Upper lobe of left lung (tissue), 6 donors: ENCODE data around the gene NSMCE1. TPM values are rescaled to one million over a fixed set of nuclear protein-coding genes. Genes with fewer than 3 reads are reported as not detected.

ENCODE experiments used
- ATAC-seq, 2 donors: fragments of 200-7000 bp; cut with Tn5 transposase; one replicate each; pipeline ENCODE4 v1.9.1; 2022; ENCODE audit warnings: mild to moderate bottlenecking in 2 of 2, moderate library complexity in 2 of 2; ENCODE audit not compliant: low FRiP score in 2 of 2
- DNase-seq, 2 donors: peaks; one replicate each; pipeline ENCODE4 v3.0.0-alpha.2; 2019 to 2020
- H3K27ac ChIP-seq, 4 donors: fragments of 200-600 bp; sonication (generic); one replicate each; pipeline ENCODE4 v1.5.1; 2016 to 2019
- H3K27me3 ChIP-seq, 4 donors: fragments of 200-600 bp; sonication (generic); one replicate each; pipeline ENCODE4 v1.5.1; 2017 to 2019
- H3K36me3 ChIP-seq, 4 donors: fragments of 200-600 bp; sonication (generic); one replicate each; pipeline ENCODE4 v1.5.1; 2016 to 2019
- H3K4me1 ChIP-seq, 4 donors: fragments of 200-600 bp; sonication (generic); one replicate each; pipeline ENCODE4 v1.5.1; 2018 to 2019
- H3K4me3 ChIP-seq, 4 donors: fragments of 200-600 bp; sonication (generic); one replicate each; pipeline ENCODE4 v1.5.1; 2017 to 2019; ENCODE audit warnings: mild to moderate bottlenecking in 2 of 4, moderate library complexity in 1 of 4
- H3K9me3 ChIP-seq, 4 donors: fragments of 200-600 bp; sonication (generic); one replicate each; pipeline ENCODE4 v1.5.1; 2018 to 2019
- CTCF ChIP-seq, 6 experiments: fragments of 450-650 bp in 4 of 6; fragments of 200-600 bp in 2 of 6; sonication (generic) in 2 of 6; IDR thresholded peaks; one replicate each; pipeline ENCODE4 v1.5.1; 2016 to 2019; ENCODE audit warnings: antibody characterized with exemption in 6 of 6
- EP300 ChIP-seq, 4 donors: sonication (generic); formaldehyde crosslinking; IDR thresholded peaks; one replicate each; pipeline ENCODE4 v1.5.1; 2017; ENCODE audit warnings: antibody characterized with exemption in 4 of 4, control low read depth in 2 of 4
- POLR2A ChIP-seq, 4 donors: fragments of 450-650 bp; IDR thresholded peaks; one replicate each; pipeline ENCODE4 v1.5.1; 2016 to 2017; ENCODE audit warnings: antibody characterized with exemption in 4 of 4, mild to moderate bottlenecking in 2 of 4
- POLR2AphosphoS5 ChIP-seq, 2 donors: sonication (generic); formaldehyde crosslinking; IDR thresholded peaks; one replicate each; pipeline ENCODE4 v1.5.1; 2017; ENCODE audit warnings: antibody characterized with exemption in 2 of 2
- WGBS, 2 donors: methylation state at CpG; one replicate each; pipeline ENCODE4 v1.1.5; 2017 to 2018; 5-methylcytosine and 5-hydroxymethylcytosine counted together
- total RNA-seq, 6 donors: library from RNA; depleted of rRNA in 4 of 6; stranded (reverse); fragments of >200 nt in 4 of 6; gene quantifications; one replicate each; pipeline versions ENCODE4 v1.1.0 to v1.2.1, GENCODE V29; 2016 to 2021
- donor health status: DM: no; HTN: no; CAD: no; lungs with moderate emphysema.
- donor health status: DM: no; HTN: yes; CAD: no; lungs with severe emphysema.

NSMCE1 gene
- total RNA-seq, 6 donors from 2014 or later: 14.7 to 50.6 (median 31.0) TPM

- Histone ChIP-seq H3K27me3 (no peaks in the 10 kb centered on the region), H3K27ac (peak overlapping the region in 3 of 4 donors; percentile 21 to 54 (median 38)), H3K36me3 (no peaks in the 10 kb centered on the region), H3K9me3 (no peaks in the 10 kb centered on the region), H3K4me3 (no peak overlapping the region), H3K4me1 (peaks cover 9 to 16% (median 12%) of the 10 kb centered on the region in 4 donors)
- WGBS, 2 donors: 6 to 32% methylated on average over 1 of the region's 1 CpG
- ATAC-seq: no peak
- DNase-seq: no peak
- TF ChIP-seq POLR2A (IDR thresholded peaks at IDR 0.05): no peak
- TF ChIP-seq EP300 (IDR thresholded peaks at IDR 0.05): no peak
- TF ChIP-seq POLR2AphosphoS5 (IDR thresholded peaks at IDR 0.05): no peak
- no peak for TF ChIP-seq CTCF (IDR thresholded peaks at IDR 0.05)
Measured at GRCh38 chr16:27199736-27200135, 68.8 kb downstream of the NSMCE1 start.

DNA sequence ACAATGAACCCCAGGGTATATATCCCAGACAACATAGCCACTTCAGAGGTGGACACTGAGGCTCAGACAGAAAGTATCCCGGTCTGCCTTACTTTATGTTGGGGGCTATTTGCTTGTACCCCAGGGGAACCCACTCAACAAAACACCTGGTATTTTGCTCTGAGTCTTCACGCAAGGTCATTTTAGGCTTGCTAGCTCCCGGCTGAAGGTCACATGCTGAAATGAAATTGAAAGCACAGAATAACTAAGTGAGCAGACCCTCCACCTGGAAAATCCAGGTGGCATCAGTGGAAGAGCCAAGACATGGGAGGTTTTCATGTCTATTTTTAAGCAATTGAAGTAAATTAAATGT, 69.4 kb downstream of the NSMCE1 start:
- Histone ChIP-seq H3K4me3 (no peak overlapping the region), H3K27me3 (no peaks in the 10 kb centered on the region), H3K36me3 (no peaks in the 10 kb centered on the region), H3K27ac (no peak overlapping the region), H3K9me3 (no peaks in the 10 kb centered on the region), H3K4me1 (peaks cover 5 to 11% (median 7%) of the 10 kb centered on the region in 4 donors)
- 79 to 85% methylated on average over 3 of the region's 3 CpGs for WGBS, 2 donors
- no peak for TF ChIP-seq CTCF (IDR thresholded peaks at IDR 0.05)
- no peak for TF ChIP-seq POLR2AphosphoS5 (IDR thresholded peaks at IDR 0.05)
- no peak for TF ChIP-seq EP300 (IDR thresholded peaks at IDR 0.05)
- TF ChIP-seq POLR2A (IDR thresholded peaks at IDR 0.05): no peak
- DNase-seq (no peak), ATAC-seq (no peak)

DNA sequence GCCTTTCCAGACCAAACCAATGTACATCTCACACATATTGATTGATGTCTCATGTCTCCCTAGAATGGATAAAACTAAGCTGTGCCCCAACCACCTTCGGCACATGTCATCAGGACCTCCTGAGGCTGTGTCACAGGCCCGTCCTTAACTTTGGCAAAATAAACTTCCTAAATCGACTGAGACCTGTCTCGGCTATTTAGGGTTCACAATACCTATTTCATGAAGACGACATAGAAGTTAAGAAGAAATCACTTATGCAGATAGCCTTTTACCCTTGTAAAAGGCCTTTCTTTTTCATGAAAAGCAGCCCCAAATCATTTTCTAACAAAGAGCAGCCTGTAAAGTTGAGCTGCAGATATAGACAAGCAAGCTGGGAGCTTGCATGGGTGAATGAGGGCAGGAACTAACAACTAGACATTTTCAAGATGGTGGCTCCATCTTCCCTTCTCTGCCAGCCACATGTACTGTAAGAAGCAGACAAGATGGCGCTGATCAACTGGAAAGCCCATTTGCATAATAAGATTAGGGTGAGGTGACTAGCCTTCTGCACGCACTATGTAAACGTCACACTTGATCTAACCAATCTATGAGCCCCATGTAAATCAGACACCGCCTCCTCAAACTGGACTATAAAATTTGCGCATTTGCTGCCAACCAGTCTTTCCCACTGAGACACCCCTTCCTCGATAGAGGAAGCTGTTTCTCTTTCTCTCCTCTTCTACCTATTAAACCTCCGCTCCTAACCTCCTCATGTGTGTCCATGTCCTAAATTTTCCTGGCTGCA, 69.9 kb downstream of the NSMCE1 start:
- no peak for ATAC-seq

DNA sequence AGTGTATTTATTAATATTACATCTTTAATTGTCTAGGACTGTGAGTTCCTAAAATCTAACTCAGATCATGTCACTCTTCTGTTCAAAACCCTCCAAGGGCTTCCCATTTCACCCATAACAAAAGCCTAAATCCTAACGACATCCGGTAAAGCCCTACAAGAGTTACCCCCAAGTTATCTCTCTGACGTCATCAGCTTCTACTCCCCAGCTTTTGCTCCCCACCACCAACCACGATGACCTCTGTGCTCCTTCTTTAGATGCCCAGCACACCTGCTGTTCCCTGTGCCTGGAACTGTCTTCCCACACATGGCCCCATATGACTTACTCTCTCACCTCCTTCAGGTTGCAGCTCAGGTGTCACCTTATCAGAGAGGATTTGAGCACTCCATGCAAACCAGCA, 71.6 kb downstream of the NSMCE1 start:
- Histone ChIP-seq H3K9me3 (no peaks in the 10 kb centered on the region), H3K4me1 (peaks cover 0 to 5% (median 1%) of the 10 kb centered on the region in 4 donors), H3K36me3 (no peaks in the 10 kb centered on the region), H3K4me3 (no peak overlapping the region), H3K27me3 (no peaks in the 10 kb centered on the region), H3K27ac (no peak overlapping the region)
- DNase-seq (no peak), ATAC-seq (no peak)
- no peak for TF ChIP-seq POLR2A (IDR thresholded peaks at IDR 0.05)
- no peak for TF ChIP-seq POLR2AphosphoS5 (IDR thresholded peaks at IDR 0.05)
- TF ChIP-seq EP300 (IDR thresholded peaks at IDR 0.05): no peak
- TF ChIP-seq CTCF (IDR thresholded peaks at IDR 0.05): no peak
- WGBS, 2 donors: 77 to 79% methylated on average over 4 of the region's 4 CpGs

More for the DNA sequence above, 69.9 kb downstream of the NSMCE1 start:
- no peaks in the 10 kb centered on the region for H3K36me3 ChIP-seq
- no peak overlapping the region for H3K4me3 ChIP-seq
- H3K27ac ChIP-seq: no peak overlapping the region
- no peak for DNase-seq
- no peaks in the 10 kb centered on the region for H3K9me3 ChIP-seq
- TF ChIP-seq POLR2AphosphoS5 (IDR thresholded peaks at IDR 0.05): no peak
- no peak for TF ChIP-seq EP300 (IDR thresholded peaks at IDR 0.05)
- WGBS, 2 donors: 87 to 88% methylated on average over 12 of the region's 12 CpGs
- no peaks in the 10 kb centered on the region for H3K27me3 ChIP-seq
- peaks cover 4 to 9% (median 5%) of the 10 kb centered on the region in 4 donors for H3K4me1 ChIP-seq

- H3K4me3 ChIP-seq: no peak overlapping the region
- DNase-seq (no peak), ATAC-seq (no peak)
- H3K9me3 ChIP-seq: no peaks in the 10 kb centered on the region
- H3K4me1 ChIP-seq: peaks cover 0 to 5% (median 1%) of the 10 kb centered on the region in 4 donors
- 77 to 82% methylated on average over 9 of the region's 9 CpGs for WGBS, 2 donors
- no peak overlapping the region for H3K27ac ChIP-seq
- TF ChIP-seq CTCF (IDR thresholded peaks at IDR 0.05): no peak
- TF ChIP-seq POLR2AphosphoS5 (IDR thresholded peaks at IDR 0.05): no peak
- no peak for TF ChIP-seq EP300 (IDR thresholded peaks at IDR 0.05)
- no peak for TF ChIP-seq POLR2A (IDR thresholded peaks at IDR 0.05)
- H3K36me3 ChIP-seq: no peaks in the 10 kb centered on the region
- H3K27me3 ChIP-seq: no peaks in the 10 kb centered on the region
Measured at GRCh38 chr16:27195941-27196595, 72.5 kb downstream of the NSMCE1 start.
